ENCODE data around the gene UBAP1. TPM values are rescaled to one million over a fixed set of nuclear protein-coding genes. Genes with fewer than 3 reads are reported as not detected.

Gene UBAP1
- total RNA-seq, 1 donor = 40.9 TPM

DNA sequence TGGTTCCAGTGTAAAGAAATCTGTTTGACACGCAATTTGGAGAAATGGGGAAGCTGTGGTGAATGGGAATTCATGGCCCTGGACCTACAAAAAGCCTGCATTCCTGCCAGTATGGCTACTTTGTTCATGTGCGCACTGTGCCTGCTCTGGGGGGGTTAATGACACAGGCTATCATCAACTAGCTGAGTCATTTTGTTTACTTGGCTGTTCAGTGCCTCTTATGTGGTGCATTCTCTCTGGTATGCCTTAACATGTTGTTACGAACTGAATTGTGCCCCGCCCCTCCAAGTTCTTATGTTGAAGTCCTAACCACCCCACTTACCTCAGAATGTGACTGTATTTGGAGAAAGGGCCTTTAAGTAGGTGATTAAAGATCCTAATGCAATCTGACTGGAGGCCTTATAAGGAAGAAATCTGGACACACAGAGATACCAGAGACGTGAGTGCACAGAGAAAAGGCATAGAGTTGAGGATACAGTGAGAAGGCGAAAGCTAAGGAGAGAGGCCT, 20.4 kb upstream of the UBAP1 start:
- H3K4me3 ChIP-seq (ENCODE audit: insufficient read depth, low read length) = no peak overlapping the region
- peak overlapping the region; percentile 44 for H2AFZ ChIP-seq (ENCODE audit: low read length)
- H4K20me1 ChIP-seq (ENCODE audit: insufficient read depth, low read length) = no peaks in the 10 kb centered on the region
- H3K4me2 ChIP-seq (ENCODE audit: insufficient read depth, low read length) = no peak overlapping the region
- no peaks in the 10 kb centered on the region for H3K9me3 ChIP-seq (ENCODE audit: low read depth, low read length)
- TF ChIP-seq, protein P1, sequence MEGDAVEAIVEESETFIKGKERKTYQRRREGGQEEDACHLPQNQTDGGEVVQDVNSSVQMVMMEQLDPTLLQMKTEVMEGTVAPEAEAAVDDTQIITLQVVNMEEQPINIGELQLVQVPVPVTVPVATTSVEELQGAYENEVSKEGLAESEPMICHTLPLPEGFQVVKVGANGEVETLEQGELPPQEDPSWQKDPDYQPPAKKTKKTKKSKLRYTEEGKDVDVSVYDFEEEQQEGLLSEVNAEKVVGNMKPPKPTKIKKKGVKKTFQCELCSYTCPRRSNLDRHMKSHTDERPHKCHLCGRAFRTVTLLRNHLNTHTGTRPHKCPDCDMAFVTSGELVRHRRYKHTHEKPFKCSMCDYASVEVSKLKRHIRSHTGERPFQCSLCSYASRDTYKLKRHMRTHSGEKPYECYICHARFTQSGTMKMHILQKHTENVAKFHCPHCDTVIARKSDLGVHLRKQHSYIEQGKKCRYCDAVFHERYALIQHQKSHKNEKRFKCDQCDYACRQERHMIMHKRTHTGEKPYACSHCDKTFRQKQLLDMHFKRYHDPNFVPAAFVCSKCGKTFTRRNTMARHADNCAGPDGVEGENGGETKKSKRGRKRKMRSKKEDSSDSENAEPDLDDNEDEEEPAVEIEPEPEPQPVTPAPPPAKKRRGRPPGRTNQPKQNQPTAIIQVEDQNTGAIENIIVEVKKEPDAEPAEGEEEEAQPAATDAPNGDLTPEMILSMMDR (IDR thresholded peaks at IDR 0.05; ENCODE audit: extremely low read depth, low read depth, low read length) = no peak
- H3K79me2 ChIP-seq (ENCODE audit: insufficient read depth, low read length) = no peaks in the 10 kb centered on the region
- peaks cover 3% of the 10 kb centered on the region for H3K27me3 ChIP-seq (ENCODE audit: insufficient read depth, low read length)
- H3K4me1 ChIP-seq (ENCODE audit: insufficient read depth, low read length) = peaks cover 3% of the 10 kb centered on the region
- H3K36me3 ChIP-seq (ENCODE audit: insufficient read depth, low read length) = no peaks in the 10 kb centered on the region
- H3K27ac ChIP-seq (ENCODE audit: low read depth, low read length) = no peak overlapping the region
- DNase-seq (ENCODE audit: insufficient read length, low spot score, missing footprints) = no peak

- Histone ChIP-seq H3K27ac (ENCODE audit: low read depth, low read length) (no peak overlapping the region), H3K36me3 (ENCODE audit: insufficient read depth, low read length) (no peaks in the 10 kb centered on the region), H3K4me1 (ENCODE audit: insufficient read depth, low read length) (peaks cover 3% of the 10 kb centered on the region), H4K20me1 (ENCODE audit: insufficient read depth, low read length) (no peaks in the 10 kb centered on the region), H3K4me3 (ENCODE audit: insufficient read depth, low read length) (no peak overlapping the region), H3K27me3 (ENCODE audit: insufficient read depth, low read length) (no peaks in the 10 kb centered on the region), H2AFZ (ENCODE audit: low read length) (no peak overlapping the region), H3K79me2 (ENCODE audit: insufficient read depth, low read length) (no peaks in the 10 kb centered on the region), H3K4me2 (ENCODE audit: insufficient read depth, low read length) (no peak overlapping the region), H3K9me3 (ENCODE audit: low read depth, low read length) (no peaks in the 10 kb centered on the region)
- TF ChIP-seq, protein P1 (IDR thresholded peaks at IDR 0.05; ENCODE audit: extremely low read depth, low read depth, low read length) = no peak
- DNase-seq (ENCODE audit: insufficient read length, low spot score, missing footprints) = no peak
Observed at GRCh38 chr9:34163434-34163833, 15.4 kb upstream of the UBAP1 start.

DNA sequence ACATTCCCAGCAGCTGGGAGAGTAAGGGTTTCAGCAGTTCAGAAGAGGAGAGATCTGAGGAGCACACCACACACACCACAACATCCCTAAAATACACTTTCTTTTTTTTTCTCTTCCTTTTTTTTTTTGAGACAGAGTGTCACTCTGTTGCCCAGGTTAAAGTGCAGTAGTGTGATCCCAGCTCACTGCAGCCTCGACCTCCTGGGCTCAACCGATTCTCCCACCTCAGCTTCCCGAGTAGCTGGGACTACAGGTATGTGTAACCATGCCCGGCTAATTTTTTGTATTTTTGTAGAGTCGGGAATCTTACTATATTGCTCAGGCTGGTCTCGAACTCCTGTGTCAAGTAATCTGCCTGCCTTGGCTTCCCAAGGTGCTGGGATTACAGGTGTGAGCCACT, 9.7 kb upstream of the UBAP1 start:
- Histone ChIP-seq H2AFZ (ENCODE audit: low read length) (no peak overlapping the region), H3K4me3 (ENCODE audit: insufficient read depth, low read length) (no peak overlapping the region), H3K9me3 (ENCODE audit: low read depth, low read length) (no peaks in the 10 kb centered on the region), H3K4me1 (ENCODE audit: insufficient read depth, low read length) (no peaks in the 10 kb centered on the region), H3K79me2 (ENCODE audit: insufficient read depth, low read length) (no peaks in the 10 kb centered on the region), H3K27me3 (ENCODE audit: insufficient read depth, low read length) (no peaks in the 10 kb centered on the region), H4K20me1 (ENCODE audit: insufficient read depth, low read length) (no peaks in the 10 kb centered on the region), H3K27ac (ENCODE audit: low read depth, low read length) (no peak overlapping the region), H3K36me3 (ENCODE audit: insufficient read depth, low read length) (no peaks in the 10 kb centered on the region), H3K4me2 (ENCODE audit: insufficient read depth, low read length) (no peak overlapping the region)
- DNase-seq (ENCODE audit: insufficient read length, low spot score, missing footprints) = no peak
- TF ChIP-seq, protein P1 (IDR thresholded peaks at IDR 0.05; ENCODE audit: extremely low read depth, low read depth, low read length) = no peak

GRCh38 chr9:34170237-34170991, 8.4 kb upstream of the UBAP1 start:
- TF ChIP-seq, protein P1 (IDR thresholded peaks at IDR 0.05; ENCODE audit: extremely low read depth, low read depth, low read length) = no peak
- H3K27ac ChIP-seq (ENCODE audit: low read depth, low read length) = no peak overlapping the region
- DNase-seq (ENCODE audit: insufficient read length, low spot score, missing footprints) = no peak
- H3K4me2 ChIP-seq (ENCODE audit: insufficient read depth, low read length) = no peak overlapping the region
- H3K4me3 ChIP-seq (ENCODE audit: insufficient read depth, low read length) = no peak overlapping the region
- H3K79me2 ChIP-seq (ENCODE audit: insufficient read depth, low read length) = no peaks in the 10 kb centered on the region
- H3K4me1 ChIP-seq (ENCODE audit: insufficient read depth, low read length) = no peaks in the 10 kb centered on the region
- H3K27me3 ChIP-seq (ENCODE audit: insufficient read depth, low read length) = no peaks in the 10 kb centered on the region
- H3K36me3 ChIP-seq (ENCODE audit: insufficient read depth, low read length) = no peaks in the 10 kb centered on the region
- H3K9me3 ChIP-seq (ENCODE audit: low read depth, low read length) = no peaks in the 10 kb centered on the region
- no peaks in the 10 kb centered on the region for H4K20me1 ChIP-seq (ENCODE audit: insufficient read depth, low read length)
- H2AFZ ChIP-seq (ENCODE audit: low read length) = no peak overlapping the region

All from osteoblast (primary cell).